ENCODE measurements around the gene ARHGAP19. TPM values are rescaled to one million over a fixed set of nuclear protein-coding genes. Genes with fewer than 3 reads are reported as not detected.

ARHGAP19 gene
- total and polyA plus RNA-seq, 2 of the 8 experiments (the other 6 are each of a cell fraction or from before 2014, with no cell fraction given), result 13.3 to 32.1 TPM

- no peak for TF ChIP-seq JUN (IDR thresholded peaks at IDR 0.05; ENCODE audit: low read depth, low read length)
Observed at GRCh38 chr10:97321804-97322190, 29.4 kb upstream of the ARHGAP19 start (continued).
